ENCODE data around the gene ZNRD2.

DNA sequence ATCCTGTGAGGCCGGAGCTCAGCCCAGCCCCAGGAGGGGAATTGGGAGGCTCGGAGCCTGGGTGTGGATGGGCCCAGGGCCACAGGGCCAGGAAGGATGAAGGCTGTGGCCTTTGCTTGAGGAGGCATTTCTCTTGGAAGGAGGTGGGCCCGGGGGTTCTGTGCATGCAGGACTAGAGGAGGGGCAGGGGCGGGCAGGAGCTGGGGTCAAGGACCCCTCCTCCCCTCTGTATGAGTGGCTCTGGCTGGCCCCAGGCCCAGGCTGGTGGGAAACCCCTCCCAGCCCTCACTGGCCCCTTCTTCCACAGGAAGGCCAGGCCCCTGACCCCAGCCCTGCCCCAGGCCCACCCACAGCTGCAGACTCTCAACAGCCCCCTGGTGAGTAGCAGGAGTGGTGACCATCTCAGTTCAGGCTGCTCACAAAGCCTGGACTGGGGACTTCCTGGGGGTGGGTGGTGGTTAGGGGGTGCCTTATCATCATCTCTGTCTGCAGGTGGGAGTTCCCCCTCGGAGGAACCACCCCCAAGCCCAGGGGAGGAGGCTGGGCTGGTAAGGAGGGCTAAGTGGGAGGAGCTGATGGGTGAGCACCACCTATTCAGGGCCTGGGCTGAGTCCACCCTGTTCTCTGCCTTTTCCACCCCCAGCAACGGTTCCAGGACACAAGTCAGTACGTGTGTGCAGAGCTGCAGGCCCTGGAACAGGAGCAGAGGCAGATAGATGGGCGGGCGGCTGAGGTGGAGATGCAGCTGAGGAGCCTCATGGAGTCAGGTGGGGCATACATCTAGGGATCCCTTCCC lies 19.4 kb downstream of the ZNRD2 start:
- TF ChIP-seq, protein P1, sequence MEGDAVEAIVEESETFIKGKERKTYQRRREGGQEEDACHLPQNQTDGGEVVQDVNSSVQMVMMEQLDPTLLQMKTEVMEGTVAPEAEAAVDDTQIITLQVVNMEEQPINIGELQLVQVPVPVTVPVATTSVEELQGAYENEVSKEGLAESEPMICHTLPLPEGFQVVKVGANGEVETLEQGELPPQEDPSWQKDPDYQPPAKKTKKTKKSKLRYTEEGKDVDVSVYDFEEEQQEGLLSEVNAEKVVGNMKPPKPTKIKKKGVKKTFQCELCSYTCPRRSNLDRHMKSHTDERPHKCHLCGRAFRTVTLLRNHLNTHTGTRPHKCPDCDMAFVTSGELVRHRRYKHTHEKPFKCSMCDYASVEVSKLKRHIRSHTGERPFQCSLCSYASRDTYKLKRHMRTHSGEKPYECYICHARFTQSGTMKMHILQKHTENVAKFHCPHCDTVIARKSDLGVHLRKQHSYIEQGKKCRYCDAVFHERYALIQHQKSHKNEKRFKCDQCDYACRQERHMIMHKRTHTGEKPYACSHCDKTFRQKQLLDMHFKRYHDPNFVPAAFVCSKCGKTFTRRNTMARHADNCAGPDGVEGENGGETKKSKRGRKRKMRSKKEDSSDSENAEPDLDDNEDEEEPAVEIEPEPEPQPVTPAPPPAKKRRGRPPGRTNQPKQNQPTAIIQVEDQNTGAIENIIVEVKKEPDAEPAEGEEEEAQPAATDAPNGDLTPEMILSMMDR (IDR thresholded peaks at IDR 0.05), result no peak
- no peak for TF ChIP-seq POLR2A (IDR thresholded peaks at IDR 0.05)
